Esophagus squamous epithelium (tissue), 5 donors: ENCODE results near the gene TJP3. TPM values are rescaled to one million over a fixed set of nuclear protein-coding genes. Genes with fewer than 3 reads are reported as not detected.

ENCODE experiments used
- DNase-seq: peaks from one replicate; lab custom pipeline; 2025; lab: John Stamatoyannopoulos, UW
- H3K27ac ChIP-seq, 4 donors: fragments of 200-600 bp; sonication (generic); one replicate each; pipeline ENCODE4 v1.5.1; 2016 to 2019; ENCODE audit warnings: mild to moderate bottlenecking in 1 of 4
- H3K27me3 ChIP-seq, 4 donors: fragments of 200-600 bp; sonication (generic); 1 replicate in 3 of 4; 2 replicates in 1 of 4; pipeline versions ENCODE4 v1.5.1 to v1.6.0; 2017 to 2021; ENCODE audit warnings: antibody characterized with exemption in 1 of 4
- H3K36me3 ChIP-seq, 3 donors: fragments of 200-600 bp; sonication (generic); one replicate each; pipeline ENCODE4 v1.5.1; 2016 to 2019
- H3K4me1 ChIP-seq, 3 donors: fragments of 200-600 bp; sonication (generic); one replicate each; pipeline ENCODE4 v1.5.1; 2017 to 2019
- H3K4me3 ChIP-seq, 4 donors: fragments of 200-600 bp; sonication (generic); 1 replicate in 3 of 4; 2 replicates in 1 of 4; pipeline ENCODE4 v1.5.1; 2016 to 2019; ENCODE audit warnings: mild to moderate bottlenecking in 2 of 4, moderate library complexity in 1 of 4
- H3K9me3 ChIP-seq, 3 donors: fragments of 200-600 bp; sonication (generic); one replicate each; pipeline ENCODE4 v1.5.1; 2016 to 2019
- CTCF ChIP-seq, 6 experiments: fragments of 450-650 bp in 4 of 6; fragments of 200-600 bp in 2 of 6; sonication (generic) in 2 of 6; IDR thresholded peaks; one replicate each; pipeline ENCODE4 v1.5.1; 2016 to 2019; ENCODE audit warnings: antibody characterized with exemption in 6 of 6, mild to moderate bottlenecking in 4 of 6, moderate library complexity in 4 of 6
- POLR2A ChIP-seq, 4 donors: fragments of 450-650 bp; IDR thresholded peaks; one replicate each; pipeline ENCODE4 v1.6.1; 2017; ENCODE audit warnings: antibody characterized with exemption in 4 of 4, mild to moderate bottlenecking in 4 of 4, moderate library complexity in 3 of 4
- WGBS, 2 donors: methylation state at CpG; one replicate each; pipeline ENCODE4 v1.1.5; 2018; 5-methylcytosine and 5-hydroxymethylcytosine counted together
- intact Hi-C: fragments of 100-400 bp; cut with DNase I; formaldehyde crosslinking; loops from one replicate; pipeline ENCODE4 v1.15.0; 2022
- total RNA-seq, 4 donors: library from RNA; depleted of rRNA; stranded (reverse); fragments of >200 nt; gene quantifications; one replicate each; pipeline ENCODE4 v1.1.0, GENCODE V29; 2016
- donor health status: DM: yes; HTN: yes; CAD: no.

TJP3 gene
- total RNA-seq, 4 donors from 2014 or later: 23.7 to 71.1 (median 28.0) TPM

DNA sequence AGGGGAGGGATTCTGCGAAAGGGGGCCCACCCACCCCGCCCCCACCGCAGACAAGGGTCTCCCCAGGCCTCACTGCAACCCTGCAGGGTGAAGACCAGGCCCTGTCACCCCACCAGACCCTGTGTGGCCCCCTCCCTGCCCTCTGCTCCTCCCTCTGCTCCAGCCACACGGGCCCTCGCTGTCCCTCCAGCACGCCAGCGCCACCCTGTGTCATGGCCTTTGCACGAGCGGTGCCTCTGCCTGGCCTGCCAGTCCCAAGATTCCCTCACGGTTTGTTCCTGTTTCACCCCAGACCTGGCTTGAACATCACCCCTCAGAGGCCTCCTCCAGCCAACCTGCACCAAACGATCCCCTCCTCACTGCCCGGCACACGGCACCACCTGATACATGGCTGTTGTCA lies 35.2 kb upstream of the TJP3 start:
- no peaks in the 10 kb centered on the region for H3K9me3 ChIP-seq
- WGBS, 2 donors: 81 to 100% methylated on average over 2 to 5 of the region's 13 CpGs
- no peaks in the 10 kb centered on the region for H3K36me3 ChIP-seq
- peak overlapping the region in 3 of 4 donors; percentile 92 to 98 (median 94) for H3K27ac ChIP-seq
- intact Hi-C loops: no loop called here
- peaks cover 18 to 75% (median 41%) of the 10 kb centered on the region in 3 donors for H3K4me1 ChIP-seq
- no peaks in the 10 kb centered on the region for H3K27me3 ChIP-seq
- TF ChIP-seq CTCF (IDR thresholded peaks at IDR 0.05): no peak
- no peak for TF ChIP-seq POLR2A (IDR thresholded peaks at IDR 0.05)
- DNase-seq: no peak
- no peak overlapping the region for H3K4me3 ChIP-seq

DNA sequence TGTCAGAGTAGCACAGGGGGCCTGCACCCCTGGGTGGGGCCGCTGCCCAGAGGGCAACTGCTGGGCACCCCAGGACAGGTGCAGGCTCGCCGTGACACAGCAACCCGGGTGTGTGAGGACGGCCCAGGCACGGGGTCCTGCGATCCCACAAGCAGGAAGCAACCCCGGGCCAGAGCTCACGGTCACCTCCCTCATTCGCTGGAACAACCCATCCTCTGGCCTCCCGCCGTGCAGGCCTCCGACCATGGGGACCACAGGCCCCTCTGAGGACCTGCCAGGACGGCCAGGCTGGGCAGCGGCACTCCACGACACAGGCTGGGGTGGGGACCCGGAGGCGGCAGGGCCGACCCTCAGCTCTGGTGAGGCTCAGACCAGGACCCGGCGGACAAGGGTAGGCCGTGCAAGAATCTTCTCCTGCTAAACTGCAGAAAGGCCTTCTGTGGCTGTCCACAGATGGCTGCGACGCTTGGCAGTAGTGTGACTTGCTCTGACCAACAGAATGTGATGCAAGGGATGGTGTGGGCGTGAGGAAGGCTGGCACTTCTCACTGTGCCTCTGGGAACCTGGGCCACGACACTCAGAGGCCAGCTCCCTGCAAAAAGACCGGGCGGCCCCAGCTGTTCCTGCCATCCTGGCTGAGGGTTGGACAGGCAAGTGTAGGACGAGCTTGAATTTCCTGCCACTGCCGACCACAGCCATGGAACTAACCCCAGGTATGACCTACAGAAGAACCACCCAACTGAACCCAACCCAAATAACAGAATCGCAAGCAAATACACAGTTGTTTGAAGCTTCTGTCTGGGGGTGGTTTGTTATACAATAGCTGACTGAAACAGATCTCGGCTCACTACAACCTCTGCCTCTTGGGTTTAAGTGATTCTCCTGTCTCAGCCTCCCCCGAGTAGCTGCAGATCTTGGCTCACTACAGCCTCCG lies 34.4 kb upstream of the TJP3 start:
- Histone ChIP-seq H3K9me3 (no peaks in the 10 kb centered on the region), H3K36me3 (no peaks in the 10 kb centered on the region), H3K4me3 (no peak overlapping the region), H3K27ac (peak overlapping the region in 3 of 4 donors; percentile 92 to 98 (median 94)), H3K27me3 (no peaks in the 10 kb centered on the region), H3K4me1 (peaks cover 13 to 67% (median 34%) of the 10 kb centered on the region in 3 donors)
- intact Hi-C loops: no loop called here
- TF ChIP-seq POLR2A (IDR thresholded peaks at IDR 0.05) (no peak), CTCF (IDR thresholded peaks at IDR 0.05) (no peak)
- 92 to 93% methylated on average over 9 to 11 of the region's 34 CpGs for WGBS, 2 donors
- no peak for DNase-seq

DNA sequence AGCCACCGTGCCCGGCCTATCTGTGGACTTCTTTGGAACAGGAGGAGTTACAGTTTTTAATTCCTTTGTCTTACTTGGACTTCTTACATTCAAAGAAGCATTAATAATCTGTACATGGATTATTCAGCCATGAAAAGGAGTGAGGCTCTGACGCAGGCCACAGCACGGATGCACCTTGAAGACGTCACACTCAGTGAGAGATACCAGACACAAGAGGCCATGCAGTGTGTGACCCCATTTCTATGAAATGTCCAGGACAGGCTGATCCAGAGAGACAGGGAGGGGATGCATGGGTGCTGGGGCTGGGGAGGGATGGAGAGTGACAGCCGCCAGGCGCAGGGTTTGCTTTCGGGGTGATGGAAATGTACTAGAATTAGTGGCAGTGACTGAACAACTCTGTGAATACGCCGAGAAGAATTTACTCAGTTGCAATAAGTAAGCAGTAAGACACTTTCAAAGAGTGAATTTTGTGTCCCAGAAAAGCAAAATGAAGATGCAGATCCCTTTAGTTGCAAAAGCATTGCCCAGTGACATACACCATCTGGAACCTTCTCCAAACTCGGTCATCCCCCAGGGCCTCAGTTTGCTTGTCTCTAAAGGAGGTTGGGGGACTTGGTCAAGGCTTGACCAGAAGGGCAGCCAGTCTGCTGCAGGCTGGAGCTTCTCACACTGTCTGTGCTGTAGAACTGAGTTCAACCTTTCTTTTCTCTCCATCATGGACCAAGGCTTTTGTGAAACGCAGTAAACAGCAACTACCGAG lies 33.2 kb upstream of the TJP3 start:
- Histone ChIP-seq H3K27me3 (no peaks in the 10 kb centered on the region), H3K36me3 (peaks cover 0 to 8% (median 0%) of the 10 kb centered on the region in 3 donors), H3K9me3 (no peaks in the 10 kb centered on the region), H3K4me3 (no peak overlapping the region), H3K4me1 (peaks cover 4 to 55% (median 22%) of the 10 kb centered on the region in 3 donors), H3K27ac (peak overlapping the region in 3 of 4 donors; percentile 50 to 92 (median 55))
- DNase-seq: no peak
- WGBS, 2 donors: 73 to 82% methylated on average over 11 to 13 of the region's 13 CpGs
- intact Hi-C loops: no loop called here
- TF ChIP-seq CTCF (IDR thresholded peaks at IDR 0.05) (no peak), POLR2A (IDR thresholded peaks at IDR 0.05) (no peak)

- no peak for DNase-seq
- 88 to 95% methylated on average over 3 of the region's 3 CpGs for WGBS, 2 donors
- no peak for TF ChIP-seq POLR2A (IDR thresholded peaks at IDR 0.05)
- TF ChIP-seq CTCF (IDR thresholded peaks at IDR 0.05): no peak
- Histone ChIP-seq H3K36me3 (peaks cover 0 to 20% (median 0%) of the 10 kb centered on the region in 3 donors), H3K27ac (no peak overlapping the region), H3K9me3 (no peaks in the 10 kb centered on the region), H3K4me1 (peaks cover 0 to 30% (median 3%) of the 10 kb centered on the region in 3 donors), H3K27me3 (no peaks in the 10 kb centered on the region), H3K4me3 (no peak overlapping the region)
- intact Hi-C loops: no loop called here
Measured at GRCh38 chr19:3678188-3678587, 30.0 kb upstream of the TJP3 start.
